ENCODE measurements around the gene LURAP1L. TPM values are rescaled to one million over a fixed set of nuclear protein-coding genes. Genes with fewer than 3 reads are reported as not detected.
A peak's percentile ranks its signal among the peaks of the same experiment; 100 is the strongest.

Gene LURAP1L
- total RNA-seq, 8 experiments from 2014 or later = 2.3 to 17.1 (median 5.8) TPM

DNA sequence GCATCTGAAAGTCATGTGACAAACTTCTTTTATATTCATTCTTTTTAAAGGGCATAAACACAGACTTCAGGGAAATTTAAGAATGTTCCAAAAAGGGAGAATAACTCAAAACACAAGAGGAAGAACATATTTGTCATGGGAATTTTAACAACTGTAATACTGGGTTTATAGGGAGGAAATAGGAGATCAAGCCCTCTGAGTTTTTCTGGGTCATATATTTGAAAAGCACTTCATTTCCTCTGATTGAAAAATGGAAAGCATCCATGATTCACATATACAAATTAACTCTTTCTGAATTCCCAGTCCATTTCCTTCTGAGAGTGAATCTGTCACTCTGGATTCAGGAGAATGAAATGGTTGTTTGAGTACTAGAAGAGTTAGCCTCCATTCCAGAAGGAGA is 26.8 kb downstream of the LURAP1L start:
- in situ Hi-C loops (cut with MboI; ENCODE audit: low pct_unique_long_range_greater_than_20kb in 2 of 9, low sequenced_read_pairs in 9 of 9, unreplicated experiment in 9 of 9) = no loop called here
- no peak for ATAC-seq (replicated peaks in 6 of 8)
- Histone ChIP-seq H3K27ac (no peak overlapping the region), H3K4me1 (replicated peaks in 1 of 2) (peaks cover 3 to 4% of the 10 kb centered on the region in 2 donors), H3K4me3 (no peak overlapping the region)

DNA sequence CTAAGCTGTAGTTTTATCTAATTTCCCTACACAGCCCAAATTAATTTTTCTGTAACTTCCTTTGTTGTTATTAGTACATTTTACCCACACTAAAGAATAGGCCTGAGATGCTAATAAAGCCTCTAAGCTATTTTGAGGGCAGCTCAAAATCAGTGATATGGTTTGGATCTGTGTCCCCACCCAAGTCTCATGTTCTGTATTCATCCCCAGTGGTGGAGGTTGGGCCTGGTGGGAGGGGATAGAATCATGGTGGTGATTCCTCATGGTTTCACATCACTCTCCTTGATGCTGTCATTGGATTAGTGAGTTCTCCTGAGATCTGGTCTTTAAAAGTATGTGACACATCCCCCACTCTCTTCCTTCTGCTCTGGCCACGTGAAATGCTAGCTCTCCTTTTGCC is 27.3 kb downstream of the LURAP1L start:
- no peak overlapping the region for H3K4me3 ChIP-seq
- H3K27ac ChIP-seq = no peak overlapping the region
- in situ Hi-C loops (cut with MboI; ENCODE audit: low pct_unique_long_range_greater_than_20kb in 2 of 9, low sequenced_read_pairs in 9 of 9, unreplicated experiment in 9 of 9) = no loop called here
- H3K4me1 ChIP-seq (replicated peaks in 1 of 2) = peaks cover 3 to 4% of the 10 kb centered on the region in 2 donors
- peak in 2 of 8 experiments; percentile 63 to 76 for ATAC-seq (replicated peaks in 6 of 8)
- WGBS, 10 experiments = 40 to 100% (median 60%) methylated on average over 1 of the region's 1 CpG; no CpG with 5 or more reads in 7 of the 10 experiments

DNA sequence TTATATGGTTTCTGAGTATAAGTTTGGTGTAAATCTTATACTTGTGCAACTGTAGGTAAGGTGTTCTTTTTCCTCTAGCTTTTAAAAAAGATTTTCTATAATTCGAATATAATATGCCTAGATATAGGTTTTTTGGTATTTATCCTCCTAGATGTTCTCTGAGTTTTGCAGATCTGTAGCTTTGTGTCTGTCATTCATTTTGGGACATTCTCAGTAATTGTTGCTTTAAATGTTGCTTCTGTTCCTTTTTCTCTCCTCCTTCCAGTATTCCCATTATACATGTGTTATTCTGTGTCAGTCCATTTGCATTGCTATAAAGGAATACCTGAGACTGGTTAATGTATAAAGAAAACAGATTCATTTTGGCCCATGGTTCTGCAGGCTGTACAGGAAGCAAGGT is 33.7 kb downstream of the LURAP1L start:
- Histone ChIP-seq H3K4me3 (no peak overlapping the region), H3K4me1 (replicated peaks in 1 of 2) (peaks cover 18 to 21% of the 10 kb centered on the region in 2 donors), H3K27ac (no peak overlapping the region)
- in situ Hi-C loops (cut with MboI; ENCODE audit: low pct_unique_long_range_greater_than_20kb in 2 of 9, low sequenced_read_pairs in 9 of 9, unreplicated experiment in 9 of 9) = no loop called here
- 38 to 91% (median 71%) methylated on average over 1 of the region's 1 CpG; no CpG with 5 or more reads in 3 of the 10 experiments for WGBS, 10 experiments
- ATAC-seq (replicated peaks in 6 of 8) = no peak

DNA sequence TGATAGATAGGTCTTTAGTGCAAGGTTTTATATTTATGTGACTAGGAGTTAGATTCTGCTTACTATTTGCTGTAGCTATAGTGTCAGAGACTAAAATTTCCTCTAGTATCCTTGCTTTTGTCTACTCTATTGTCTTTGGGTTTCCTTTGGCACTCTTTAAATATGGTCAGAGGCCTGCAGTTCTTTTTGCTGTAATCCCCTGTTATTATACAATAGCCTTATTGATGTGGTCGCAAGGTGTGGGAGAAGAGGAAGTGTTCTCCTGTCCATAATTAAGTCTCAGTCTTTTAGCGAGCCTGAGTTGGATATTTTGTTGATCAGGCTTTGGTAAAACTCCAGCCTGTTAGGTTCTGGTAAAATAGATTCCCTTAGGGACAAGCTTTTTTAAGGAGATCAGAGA is 34.9 kb downstream of the LURAP1L start:
- Histone ChIP-seq H3K27ac (no peak overlapping the region), H3K4me3 (no peak overlapping the region), H3K4me1 (replicated peaks in 1 of 2) (peaks cover 24 to 25% of the 10 kb centered on the region in 2 donors)
- peak in 1 of 8 experiments; percentile 42 for ATAC-seq (replicated peaks in 6 of 8)
- 60 to 100% (median 86%) methylated on average over 1 to 2 of the region's 2 CpGs; no CpG with 5 or more reads in 3 of the 10 experiments for WGBS, 10 experiments
- in situ Hi-C loops (cut with MboI; ENCODE audit: low pct_unique_long_range_greater_than_20kb in 2 of 9, low sequenced_read_pairs in 9 of 9, unreplicated experiment in 9 of 9) = no loop called here

DNA sequence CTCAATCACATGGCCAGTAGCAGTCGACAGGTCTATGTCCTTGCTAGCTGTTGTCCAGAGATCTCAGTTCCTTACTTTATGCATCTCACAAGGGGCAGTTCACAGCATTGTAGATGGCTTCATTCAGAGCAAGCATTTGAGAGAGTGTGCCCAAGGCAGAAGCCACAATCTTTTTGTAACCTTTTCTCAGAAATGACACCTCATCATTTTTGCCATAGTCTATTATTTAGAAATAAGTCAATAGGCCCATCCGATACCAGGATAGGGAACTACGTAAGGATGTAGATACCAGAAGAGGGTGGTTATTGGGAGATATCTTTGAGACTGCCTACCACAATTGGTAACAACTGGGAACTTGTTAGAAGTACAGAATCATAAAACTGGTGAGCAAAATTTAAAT is 37.1 kb downstream of the LURAP1L start:
- H3K27ac ChIP-seq = no peak overlapping the region
- ATAC-seq (replicated peaks in 6 of 8) = no peak
- H3K4me3 ChIP-seq = peak overlapping the region in 2 of 5 donors; percentile 37
- peaks cover 34 to 41% of the 10 kb centered on the region in 2 donors for H3K4me1 ChIP-seq (replicated peaks in 1 of 2)
- in situ Hi-C loops (cut with MboI; ENCODE audit: low pct_unique_long_range_greater_than_20kb in 2 of 9, low sequenced_read_pairs in 9 of 9, unreplicated experiment in 9 of 9) = no loop called here
- WGBS, 10 experiments = 80 to 100% (median 86%) methylated on average over 1 to 3 of the region's 3 CpGs; no CpG with 5 or more reads in 1 of the 10 experiments

DNA sequence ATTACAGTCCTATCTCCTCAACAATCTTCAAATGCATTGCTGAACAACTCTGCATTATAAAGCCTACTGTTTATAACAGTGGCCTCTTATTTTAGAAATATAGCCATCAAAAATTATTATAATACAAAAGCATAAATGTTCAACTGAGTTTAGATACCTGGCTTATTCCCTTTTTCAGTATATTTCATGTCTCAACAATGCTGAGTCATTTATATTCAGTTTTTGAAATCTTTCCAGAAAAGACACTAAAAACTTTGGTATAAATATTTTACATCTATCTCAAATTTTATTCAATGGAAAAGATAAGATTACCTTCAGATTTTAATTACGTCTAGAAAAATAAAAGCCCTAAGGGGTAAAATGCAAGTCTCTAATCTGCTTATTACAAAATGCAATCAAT is 37.9 kb downstream of the LURAP1L start:
- 55 to 93% (median 75%) methylated on average over 1 of the region's 1 CpG; no CpG with 5 or more reads in 4 of the 10 experiments for WGBS, 10 experiments
- peak overlapping the region in 4 of 5 donors; percentile 22 to 37 (median 32) for H3K4me3 ChIP-seq
- ATAC-seq (replicated peaks in 6 of 8) = no peak
- H3K4me1 ChIP-seq (replicated peaks in 1 of 2) = peaks cover 37 to 44% of the 10 kb centered on the region in 2 donors
- in situ Hi-C loops (cut with MboI; ENCODE audit: low pct_unique_long_range_greater_than_20kb in 2 of 9, low sequenced_read_pairs in 9 of 9, unreplicated experiment in 9 of 9) = no loop called here
- no peak overlapping the region for H3K27ac ChIP-seq

DNA sequence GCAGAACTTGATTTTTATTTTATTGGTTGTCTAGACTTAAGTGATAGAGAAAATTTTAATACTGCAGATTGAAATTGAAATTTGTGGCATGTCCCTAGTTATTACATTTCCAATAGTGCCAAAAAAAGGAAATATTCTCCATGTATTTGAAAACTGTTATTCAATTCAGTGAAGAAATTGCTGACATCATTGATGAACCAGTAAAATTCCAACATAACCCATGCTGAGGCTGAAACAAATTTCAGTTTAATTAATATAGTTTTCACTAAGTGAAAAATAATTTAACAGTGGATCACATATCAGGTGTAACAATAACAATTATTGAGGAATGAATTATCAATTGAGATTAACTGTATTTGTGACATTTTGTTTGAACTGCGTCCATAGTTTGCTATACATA is 38.7 kb downstream of the LURAP1L start:
- Histone ChIP-seq H3K4me3 (peak overlapping the region; percentile 17 to 37 (median 27)), H3K4me1 (replicated peaks in 1 of 2) (peaks cover 43 to 52% of the 10 kb centered on the region in 2 donors), H3K27ac (peak overlapping the region; percentile 79 to 89)
- in situ Hi-C loops (cut with MboI; ENCODE audit: low pct_unique_long_range_greater_than_20kb in 2 of 9, low sequenced_read_pairs in 9 of 9, unreplicated experiment in 9 of 9) = no loop called here
- WGBS, 10 experiments = 63 to 100% (median 100%) methylated on average over 1 of the region's 1 CpG; no CpG with 5 or more reads in 2 of the 10 experiments
- ATAC-seq (replicated peaks in 6 of 8) = no peak

DNA sequence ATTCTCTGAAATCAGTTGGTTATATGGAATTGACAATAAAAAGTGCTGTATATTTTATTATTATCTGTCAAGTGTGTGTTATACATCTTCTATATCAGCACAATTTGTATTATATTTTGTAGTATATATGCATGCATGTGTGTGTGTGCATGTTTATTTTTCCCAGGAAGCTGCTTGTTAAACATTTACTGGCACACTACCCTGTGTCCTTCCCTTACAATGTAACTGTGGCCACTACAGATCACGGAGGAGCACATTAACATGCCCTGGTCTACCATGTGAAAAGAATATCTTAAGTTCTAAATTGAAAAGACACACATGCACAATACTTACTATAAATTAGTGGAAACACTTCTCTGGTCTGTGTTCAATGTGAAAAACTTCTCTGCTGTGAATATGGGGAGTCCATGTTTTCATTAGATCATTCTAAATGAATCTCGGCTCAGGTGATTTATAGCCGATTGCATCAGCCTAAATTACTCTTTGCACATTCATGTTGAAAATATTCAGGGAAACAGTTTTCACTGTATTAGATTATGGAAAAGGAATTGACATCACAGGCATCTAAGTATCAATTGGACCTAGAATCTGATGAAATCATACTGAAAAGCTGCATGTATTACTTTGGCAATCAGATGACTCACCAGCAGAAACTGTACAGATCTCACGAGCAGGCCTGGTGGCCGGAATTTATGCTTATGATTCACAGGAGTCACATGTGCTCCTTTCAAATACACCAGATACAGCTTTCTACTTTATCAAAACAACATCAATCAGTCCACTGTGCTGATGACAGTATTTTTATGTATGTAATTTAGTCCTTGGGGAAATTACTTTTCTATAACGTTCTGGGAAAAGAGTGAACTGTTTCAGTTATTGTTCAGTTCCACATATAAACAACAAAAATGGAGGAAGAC is 39.4 kb downstream of the LURAP1L start:
- 0 to 40% (median 10%) methylated on average over 1 to 5 of the region's 6 CpGs; no CpG with 5 or more reads in 1 of the 10 experiments for WGBS, 10 experiments
- H3K27ac ChIP-seq = peak overlapping the region; percentile 79 to 89
- in situ Hi-C loops (cut with MboI; ENCODE audit: low pct_unique_long_range_greater_than_20kb in 2 of 9, low sequenced_read_pairs in 9 of 9, unreplicated experiment in 9 of 9) = no loop called here
- ATAC-seq (replicated peaks in 6 of 8) = peak; percentile 84 to 97 (median 92)
- H3K4me3 ChIP-seq = peak overlapping the region; percentile 17 to 37 (median 27)
- H3K4me1 ChIP-seq (replicated peaks in 1 of 2) = peaks cover 47 to 59% of the 10 kb centered on the region in 2 donors

DNA sequence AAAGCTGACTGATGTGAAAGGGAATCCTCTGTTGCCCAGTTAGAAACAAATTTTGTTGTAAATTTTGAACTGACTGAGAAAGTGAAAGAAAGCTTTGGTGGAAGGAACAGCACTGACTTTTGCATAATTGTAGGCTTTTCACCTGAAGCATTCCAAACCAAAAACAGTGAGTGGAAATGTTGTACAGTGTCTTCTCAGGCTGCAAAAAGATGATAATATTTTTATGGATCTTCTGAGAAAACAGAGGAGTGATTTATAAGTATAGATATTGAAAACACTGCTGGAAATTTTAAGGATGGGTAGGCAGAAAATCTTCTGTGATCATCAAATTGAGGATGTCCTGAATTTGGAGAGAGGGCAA is 40.0 kb downstream of the LURAP1L start:
- peaks cover 42 to 60% of the 10 kb centered on the region in 2 donors for H3K4me1 ChIP-seq (replicated peaks in 1 of 2)
- ATAC-seq (replicated peaks in 6 of 8) = peak in 1 of 8 experiments; percentile 4
- in situ Hi-C loops (cut with MboI; ENCODE audit: low pct_unique_long_range_greater_than_20kb in 2 of 9, low sequenced_read_pairs in 9 of 9, unreplicated experiment in 9 of 9) = no loop called here
- peak overlapping the region; percentile 79 to 89 for H3K27ac ChIP-seq
- peak overlapping the region; percentile 0 to 9 (median 3) for H3K4me3 ChIP-seq

DNA sequence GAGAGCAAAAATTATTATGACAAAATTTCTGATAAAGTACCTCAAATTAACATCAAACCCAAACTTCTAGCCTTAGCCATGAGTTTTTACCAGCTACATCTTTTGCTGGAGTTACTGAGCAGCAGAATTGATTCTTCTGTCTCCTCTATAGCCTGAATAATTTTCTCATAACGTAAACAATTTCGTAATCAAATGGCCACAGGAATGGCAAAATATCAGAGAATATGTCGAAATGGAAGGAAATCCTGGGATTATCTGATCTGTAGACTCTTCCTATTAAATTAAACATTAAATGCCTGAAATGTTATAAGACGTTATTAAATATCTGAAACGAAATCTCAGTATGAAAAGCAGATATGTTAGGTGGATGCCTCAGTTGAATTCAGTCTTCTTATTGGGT is 41.1 kb downstream of the LURAP1L start:
- Histone ChIP-seq H3K4me1 (replicated peaks in 1 of 2) (peaks cover 41 to 60% of the 10 kb centered on the region in 2 donors), H3K27ac (peak overlapping the region in 1 of 2 donors; percentile 89), H3K4me3 (no peak overlapping the region)
- in situ Hi-C loops (cut with MboI; ENCODE audit: low pct_unique_long_range_greater_than_20kb in 2 of 9, low sequenced_read_pairs in 9 of 9, unreplicated experiment in 9 of 9) = no loop called here
- WGBS, 10 experiments = 72 to 100% (median 95%) methylated on average over 1 to 5 of the region's 5 CpGs
- no peak for ATAC-seq (replicated peaks in 6 of 8)

DNA sequence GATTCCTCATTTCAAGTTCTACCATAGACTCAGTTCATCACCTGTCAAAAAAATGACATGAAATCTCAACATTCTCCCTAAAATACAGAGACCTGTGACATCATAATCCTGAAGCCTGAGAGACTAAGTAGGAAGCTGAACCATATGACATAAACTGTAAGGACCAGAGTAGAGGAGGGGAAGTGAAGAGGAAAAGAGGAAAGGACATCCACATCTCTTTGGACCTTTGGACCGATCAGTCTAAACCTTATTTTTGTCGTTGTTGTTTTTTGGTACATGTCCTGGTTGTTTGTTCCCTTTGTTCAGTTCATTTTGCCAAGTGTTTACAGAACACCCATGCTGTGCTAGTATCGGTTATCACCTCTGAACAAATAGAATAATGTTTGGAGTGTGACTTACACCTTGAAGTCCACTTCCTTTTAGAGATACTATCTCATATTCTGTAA is 41.9 kb downstream of the LURAP1L start:
- Histone ChIP-seq H3K27ac (no peak overlapping the region), H3K4me3 (no peak overlapping the region), H3K4me1 (replicated peaks in 1 of 2) (peaks cover 40 to 60% of the 10 kb centered on the region in 2 donors)
- 80 to 100% (median 93%) methylated on average over 1 to 3 of the region's 3 CpGs; no CpG with 5 or more reads in 1 of the 10 experiments for WGBS, 10 experiments
- in situ Hi-C loops (cut with MboI; ENCODE audit: low pct_unique_long_range_greater_than_20kb in 2 of 9, low sequenced_read_pairs in 9 of 9, unreplicated experiment in 9 of 9) = no loop called here
- ATAC-seq (replicated peaks in 6 of 8) = no peak

DNA sequence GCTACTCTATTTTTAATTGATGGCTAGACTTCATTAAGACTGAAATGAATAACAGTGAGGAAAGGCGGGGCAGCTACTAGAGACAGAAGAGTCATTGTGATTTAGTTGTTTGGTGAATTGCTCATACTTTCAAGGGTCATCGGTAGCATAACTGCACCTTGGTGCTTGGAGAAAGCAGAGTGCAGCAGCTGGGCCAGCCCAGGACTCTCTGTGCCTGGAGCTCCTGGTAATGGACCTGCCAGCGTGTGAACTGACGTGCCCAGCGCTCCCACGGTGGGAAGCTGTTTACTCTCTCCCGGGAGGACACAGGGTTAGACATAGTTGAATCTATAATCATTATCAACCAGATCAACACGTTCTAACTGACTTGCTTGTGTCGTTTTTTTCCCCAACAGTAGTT is 42.9 kb downstream of the LURAP1L start:
- H3K4me3 ChIP-seq = no peak overlapping the region
- ATAC-seq (replicated peaks in 6 of 8) = peak in 6 of 8 experiments; percentile 4 to 59 (median 36)
- in situ Hi-C loops (cut with MboI; ENCODE audit: low pct_unique_long_range_greater_than_20kb in 2 of 9, low sequenced_read_pairs in 9 of 9, unreplicated experiment in 9 of 9) = no loop called here
- H3K4me1 ChIP-seq (replicated peaks in 1 of 2) = peaks cover 30 to 51% of the 10 kb centered on the region in 2 donors
- WGBS, 10 experiments = 33 to 100% (median 78%) methylated on average over 1 to 9 of the region's 9 CpGs; no CpG with 5 or more reads in 1 of the 10 experiments
- H3K27ac ChIP-seq = no peak overlapping the region

DNA sequence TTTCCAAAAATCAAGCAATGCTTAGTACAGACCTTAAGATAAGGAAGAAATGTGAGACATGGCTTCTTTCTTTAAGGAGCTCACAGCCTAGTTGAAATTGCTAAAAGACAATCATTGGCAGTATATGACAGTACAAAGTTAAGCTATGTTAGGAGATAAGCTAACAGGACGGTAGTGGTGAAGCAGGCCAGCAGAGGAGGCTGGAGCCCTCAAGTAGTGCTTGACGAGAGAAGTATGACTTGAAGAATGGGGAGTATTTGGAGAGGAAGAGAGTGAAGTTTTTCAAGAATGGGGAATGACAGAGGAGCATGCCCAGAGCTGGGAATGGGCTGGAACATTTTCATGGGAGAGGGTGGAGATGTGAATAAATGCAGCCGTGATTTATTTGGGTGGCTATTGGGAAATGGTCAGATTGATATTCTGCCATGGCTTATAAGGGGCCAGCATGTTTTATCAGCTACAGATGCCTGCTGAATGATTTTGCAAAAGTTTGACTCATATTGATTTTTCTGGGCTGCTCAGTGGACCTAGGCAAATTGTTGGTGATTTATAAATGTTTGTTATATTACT is 43.7 kb downstream of the LURAP1L start:
- in situ Hi-C loops (cut with MboI; ENCODE audit: low pct_unique_long_range_greater_than_20kb in 2 of 9, low sequenced_read_pairs in 9 of 9, unreplicated experiment in 9 of 9) = no loop called here
- peaks cover 27 to 50% of the 10 kb centered on the region in 2 donors for H3K4me1 ChIP-seq (replicated peaks in 1 of 2)
- ATAC-seq (replicated peaks in 6 of 8) = peak in 2 of 8 experiments; percentile 26 to 29
- H3K4me3 ChIP-seq = no peak overlapping the region
- 0 to 94% (median 61%) methylated on average over 1 to 3 of the region's 3 CpGs; no CpG with 5 or more reads in 1 of the 10 experiments for WGBS, 10 experiments
- no peak overlapping the region for H3K27ac ChIP-seq
